ENCODE measurements around the gene MKNK2. TPM values are rescaled to one million over a fixed set of nuclear protein-coding genes. Genes with fewer than 3 reads are reported as not detected.

MKNK2 gene
- total RNA-seq, 1 experiment from 2014 or later: 271 TPM

- Histone ChIP-seq H3K27me3 (ENCODE audit: insufficient read depth, low read length) (no peaks in the 10 kb centered on the region), H4K20me1 (ENCODE audit: insufficient read depth) (no peaks in the 10 kb centered on the region), H3K9ac (ENCODE audit: low read length) (no peak overlapping the region), H3K4me3 (replicated peaks in 1 of 2; ENCODE audit: low read depth in 1 of 2, low read length in 2 of 2) (no peak overlapping the region), H3K4me2 (ENCODE audit: low read length) (no peak overlapping the region), H3K9me3 (ENCODE audit: control insufficient read depth in 1 of 2, insufficient read depth in 1 of 2, low read depth in 1 of 2, low read length in 2 of 2) (no peaks in the 10 kb centered on the region), H3K9me2 (ENCODE audit: insufficient read depth) (no peaks in the 10 kb centered on the region), H3K27ac (ENCODE audit: low read depth, low read length) (no peak overlapping the region), H3K36me3 (ENCODE audit: control insufficient read depth in 1 of 2, insufficient read depth in 2 of 2, low read length in 2 of 2) (peaks cover 3 to 4% of the 10 kb centered on the region in 2 experiments; a peak in 2 of 4 replicates), H3K4me1 (ENCODE audit: control insufficient read depth in 1 of 2, insufficient read depth in 2 of 2, low read length in 2 of 2) (peaks cover 3 to 13% of the 10 kb centered on the region in 2 experiments; a peak in 2 of 4 replicates), H2AFZ (ENCODE audit: low read depth, low read length, poor library complexity, severe bottlenecking) (no peak overlapping the region), H3K79me2 (ENCODE audit: insufficient read depth, low read length) (no peaks in the 10 kb centered on the region)
- BruUV-seq (replicated peaks): no TSS peak
- DNase-seq (ENCODE audit: low read depth, low spot score) (no peak), ATAC-seq (no peak)
- intact Hi-C loops (cut with micrococcal nuclease): no loop called here
- no peak for TF ChIP-seq SIN3A (IDR thresholded peaks at IDR 0.05; ENCODE audit: low read depth)
- no peak for TF ChIP-seq ZBTB33 (IDR thresholded peaks at IDR 0.05; ENCODE audit: extremely low read depth, insufficient replicate concordance, low read length)
- RAD21 ChIA-PET (ENCODE audit: low non-redundant PET in 1 of 2, low total read pairs in 2 of 2, uncharacterized antibody in 2 of 2, unreplicated experiment in 2 of 2): no interaction called here
- CTCF ChIA-PET: no interaction called here
- POLR2A ChIA-PET: no interaction called here
These were observed 28.2 kb upstream of the MKNK2 start for GRCh38 chr19:2079076-2079864.

- ChIA-PET POLR2A (no interaction called here), CTCF (no interaction called here)
- intact Hi-C loops (cut with micrococcal nuclease): no loop called here
- TF ChIP-seq MAX (IDR thresholded peaks at IDR 0.05) (no peak), ZBTB33 (IDR thresholded peaks at IDR 0.05; ENCODE audit: extremely low read depth, insufficient replicate concordance, low read length) (no peak), SIN3A (IDR thresholded peaks at IDR 0.05; ENCODE audit: low read depth) (no peak), CTCF (IDR thresholded peaks at IDR 0.05 in 2 of 3, conservative IDR thresholded peaks at IDR 0.05 in 1 of 3; ENCODE audit: borderline replicate concordance in 1 of 3, insufficient read depth in 1 of 3, low read depth in 2 of 3, low read length in 2 of 3) (no peak), CBX3 (IDR thresholded peaks at IDR 0.05; ENCODE audit: low read depth) (no peak), RAD21 (IDR thresholded peaks at IDR 0.05; ENCODE audit: low read depth) (no peak)
These were observed 27.0 kb upstream of the MKNK2 start for GRCh38 chr19:2077833-2078619.

More at GRCh38 chr19:2077833-2078619, 27.0 kb upstream of the MKNK2 start:
- RAD21 ChIA-PET (ENCODE audit: low non-redundant PET in 1 of 2, low total read pairs in 2 of 2, uncharacterized antibody in 2 of 2, unreplicated experiment in 2 of 2): no interaction called here
- Histone ChIP-seq H4K20me1 (ENCODE audit: insufficient read depth) (no peaks in the 10 kb centered on the region), H3K27me3 (ENCODE audit: insufficient read depth, low read length) (no peaks in the 10 kb centered on the region), H3K9me2 (ENCODE audit: insufficient read depth) (no peaks in the 10 kb centered on the region), H3K36me3 (ENCODE audit: control insufficient read depth in 1 of 2, insufficient read depth in 2 of 2, low read length in 2 of 2) (peaks cover 3 to 4% of the 10 kb centered on the region in 2 experiments; a peak in 2 of 4 replicates), H3K4me2 (ENCODE audit: low read length) (no peak overlapping the region), H2AFZ (ENCODE audit: low read depth, low read length, poor library complexity, severe bottlenecking) (no peak overlapping the region), H3K9ac (ENCODE audit: low read length) (no peak overlapping the region), H3K4me1 (ENCODE audit: control insufficient read depth in 1 of 2, insufficient read depth in 2 of 2, low read length in 2 of 2) (peaks cover 3 to 13% of the 10 kb centered on the region in 2 experiments; a peak in 2 of 4 replicates), H3K27ac (ENCODE audit: low read depth, low read length) (no peak overlapping the region), H3K9me3 (ENCODE audit: control insufficient read depth in 1 of 2, insufficient read depth in 1 of 2, low read depth in 1 of 2, low read length in 2 of 2) (no peaks in the 10 kb centered on the region), H3K4me3 (replicated peaks in 1 of 2; ENCODE audit: low read depth in 1 of 2, low read length in 2 of 2) (no peak overlapping the region), H3K79me2 (ENCODE audit: insufficient read depth, low read length) (no peaks in the 10 kb centered on the region)
- DNase-seq (ENCODE audit: low read depth, low spot score) (no peak), ATAC-seq (no peak)
- BruUV-seq (replicated peaks): no TSS peak
